NCI-H510A treated with DMSO at 0.1 percent for 48 hours (cell line): ENCODE measurements around the gene HAGHL.
"Not testable (repeated sequence)": the region's sequence is repeated elsewhere in the genome, so short reads cannot be mapped to it uniquely, and the experiment has no call there.

Source experiments
- DNase-seq: peaks from one replicate; lab custom pipeline; 2025; lab: John Stamatoyannopoulos, UW

Gene HAGHL

GRCh38 chr16:708019-708418, 18.9 kb upstream of the HAGHL start:
- DNase-seq: no peak

- no peak for DNase-seq
Observed at GRCh38 chr16:708959-709358, 17.9 kb upstream of the HAGHL start.

GRCh38 chr16:709566-710499, 17.1 kb upstream of the HAGHL start:
- peak; percentile 53 for DNase-seq

GRCh38 chr16:710500-711075, 16.3 kb upstream of the HAGHL start:
- DNase-seq: no peak

GRCh38 chr16:711084-711483, 15.8 kb upstream of the HAGHL start:
- DNase-seq: no peak

- peak; percentile 34 for DNase-seq
Observed at GRCh38 chr16:711548-712320, 15.2 kb upstream of the HAGHL start.

GRCh38 chr16:712740-713250, 14.1 kb upstream of the HAGHL start:
- not testable (repeated sequence) for DNase-seq

- DNase-seq: no peak
Observed at GRCh38 chr16:714079-714478, 12.8 kb upstream of the HAGHL start.

- peak; percentile 53 for DNase-seq
Observed at GRCh38 chr16:714558-715476, 12.1 kb upstream of the HAGHL start, which contains the start of gene METRN. METRN (plus strand) TSS chr16:715118; CDS start chr16:715290, 172 bp downstream.

GRCh38 chr16:715477-716199, 11.3 kb upstream of the HAGHL start:
- DNase-seq: no peak

- DNase-seq: no peak
Observed at GRCh38 chr16:716200-716568, 10.7 kb upstream of the HAGHL start.

- no peak for DNase-seq
Observed at GRCh38 chr16:716768-717325, 10.1 kb upstream of the HAGHL start.

GRCh38 chr16:717450-718245, 9.3 kb upstream of the HAGHL start:
- no peak for DNase-seq

GRCh38 chr16:718389-718788, 8.5 kb upstream of the HAGHL start:
- no peak for DNase-seq

- DNase-seq: no peak
Observed at GRCh38 chr16:718922-719321, 8.0 kb upstream of the HAGHL start.

GRCh38 chr16:719815-720446, 7.0 kb upstream of the HAGHL start:
- no peak for DNase-seq

- peak; percentile 45 for DNase-seq
Observed at GRCh38 chr16:720447-720989, 6.4 kb upstream of the HAGHL start.

GRCh38 chr16:720990-721764, 5.7 kb upstream of the HAGHL start, which contains the start of gene ANTKMT:
ANTKMT (plus strand) TSS chr16:721146; CDS start chr16:721275, 129 bp downstream.
- DNase-seq: peak; percentile 61
